GM12878 (cell line): ENCODE data around the gene PPP1R27. TPM values are rescaled to one million over a fixed set of nuclear protein-coding genes. Genes with fewer than 3 reads are reported as not detected.

Source experiments
- ATAC-seq: fragments of 200-7000 bp; cut with Tn5 transposase; 3 replicates; pipeline ENCODE4 v1.9.1; 2020; ENCODE audit warnings: mild to moderate bottlenecking, moderate library complexity
- BruUV-seq: library from RNA; stranded (reverse); fragments of 400-500 nt; replicated peaks from 2 replicates; lab custom pipeline; 2021; lab: Mats Ljungman, UMichigan
- CTCF ChIA-PET: fragments of 300-600 bp; sonication (Branson Sonifier 250); formaldehyde crosslinking; extraction: SDS; loops from one replicate; lab custom pipeline; 2021; ENCODE audit warnings: inconsistent platforms; lab: Yijun Ruan, JAX
- POLR2A ChIA-PET: fragments of 350-600 bp; formaldehyde crosslinking; extraction: SDS; loops from one replicate; lab custom pipeline; 2021; ENCODE audit warnings: inconsistent platforms; lab: Charles Lee
- RAD21 ChIA-PET: fragments of 300-600 bp; sonication (Branson Sonifier 250); formaldehyde crosslinking; loops from one replicate; lab custom pipeline; 2023; ENCODE audit warnings: antibody characterized with exemption; ENCODE audit not compliant: unreplicated experiment; lab: Charles Lee
- SMC1A ChIA-PET: fragments of 300-600 bp; sonication (Branson Sonifier 250); formaldehyde crosslinking; loops from one replicate; lab custom pipeline; 2023; ENCODE audit not compliant: unreplicated experiment, uncharacterized antibody; lab: Charles Lee
- DNase-seq: peaks from one replicate; pipeline ENCODE4 v3.0.0-alpha.2; 2011; ENCODE audit warnings: low read depth, low spot score
- FAIRE-seq: peaks from 3 replicates; lab custom pipeline; 2011; peaks lifted over from hg19 to GRCh38; lab: Jason Lieb, UNC
- H2AFZ ChIP-seq: 2 replicates; pipeline ENCODE4 v1.6.0; 2011; ENCODE audit warnings: low read depth, low read length, control low read depth; ENCODE audit not compliant: control insufficient read depth
- H3K27ac ChIP-seq: 2 replicates; pipeline ENCODE4 v1.5.1; 2011; ENCODE audit warnings: control low read depth; ENCODE audit not compliant: control insufficient read depth, insufficient read depth
- H3K27me3 ChIP-seq, 2 experiments: replicated peaks in 1 of 2; 2 replicates each; pipeline versions ENCODE4 v1.6.0 to v1.6.1; 2011; ENCODE audit warnings: low read length in 1 of 2; ENCODE audit not compliant: control insufficient read depth in 2 of 2, insufficient read depth in 2 of 2
- H3K36me3 ChIP-seq, 2 experiments: 2 replicates each; pipeline ENCODE4 v1.5.1; 2011; ENCODE audit warnings: low read length in 1 of 2; ENCODE audit not compliant: control insufficient read depth in 2 of 2, insufficient read depth in 2 of 2
- H3K4me1 ChIP-seq: 2 replicates; pipeline ENCODE4 v1.6.1; 2011; ENCODE audit warnings: mild to moderate bottlenecking, low read length, moderate library complexity, mixed read lengths; ENCODE audit not compliant: control insufficient read depth, insufficient read depth
- H3K4me2 ChIP-seq: 2 replicates; pipeline ENCODE4 v1.6.0; 2011; ENCODE audit warnings: control low read depth; ENCODE audit not compliant: control insufficient read depth, insufficient read depth
- H3K4me3 ChIP-seq: fragments of 200-600 bp; sonication (generic); 2 replicates; pipeline ENCODE4 v1.5.1; 2016
- H3K79me2 ChIP-seq: 2 replicates; pipeline ENCODE4 v1.6.0; 2011; ENCODE audit warnings: low read length; ENCODE audit not compliant: control insufficient read depth, insufficient read depth
- H3K9ac ChIP-seq: 2 replicates; pipeline ENCODE4 v1.8.0; 2011; ENCODE audit warnings: low read length, control low read depth, mixed read lengths; ENCODE audit not compliant: control insufficient read depth, insufficient read depth
- H3K9me3 ChIP-seq: replicated peaks from 3 replicates; pipeline ENCODE4 v1.5.1; 2011; ENCODE audit warnings: mild to moderate bottlenecking, low read length; ENCODE audit not compliant: control insufficient read depth, insufficient read depth
- H4K20me1 ChIP-seq: 2 replicates; pipeline ENCODE4 v1.6.0; 2011; ENCODE audit not compliant: control insufficient read depth, insufficient read depth
- CEBPZ ChIP-seq: fragments of 150-350 bp; IDR thresholded peaks from 2 replicates; pipeline ENCODE4 v1.6.1; 2016; ENCODE audit warnings: low read depth, low read length
- CREB1 ChIP-seq: IDR thresholded peaks from 2 replicates; pipeline ENCODE4 v1.6.1; 2012; ENCODE audit warnings: low read depth, mild to moderate bottlenecking, inconsistent platforms
- ETV6 ChIP-seq, 2 experiments: fragments of 450-650 bp in 1 of 2; IDR thresholded peaks in 1 of 2; conservative IDR thresholded peaks in 1 of 2; 2 replicates each; pipeline ENCODE4 v1.6.1; 2014; ENCODE audit warnings: antibody characterized with exemption in 1 of 2, borderline replicate concordance in 1 of 2, low read depth in 1 of 2, mild to moderate bottlenecking in 1 of 2, moderate library complexity in 1 of 2
- IRF4 ChIP-seq: IDR thresholded peaks from 2 replicates; pipeline ENCODE4 v1.6.1; 2011; ENCODE audit warnings: low read depth, low read length
- KDM1A ChIP-seq: fragments of 200-600 bp; sonication (generic); IDR thresholded peaks from 2 replicates; pipeline ENCODE4 v1.6.1; 2016; ENCODE audit warnings: borderline replicate concordance
- LARP7 ChIP-seq: fragments of 450-650 bp; IDR thresholded peaks from 2 replicates; pipeline ENCODE4 v1.6.1; 2017; ENCODE audit warnings: mild to moderate bottlenecking
- MAX ChIP-seq: IDR thresholded peaks from 2 replicates; pipeline ENCODE4 v1.6.1; 2012; ENCODE audit warnings: low read depth, low read length, improper control_type of control experiment
- MTA2 ChIP-seq: fragments of 450-650 bp; IDR thresholded peaks from 2 replicates; pipeline ENCODE4 v1.6.1; 2016; ENCODE audit warnings: low read depth, mild to moderate bottlenecking, moderate library complexity
- MYB ChIP-seq: fragments of 150-350 bp; IDR thresholded peaks from 2 replicates; pipeline ENCODE4 v1.6.1; 2014; ENCODE audit warnings: mild to moderate bottlenecking, low read depth, low read length, borderline replicate concordance
- NBN ChIP-seq: fragments of 450-650 bp; IDR thresholded peaks from 2 replicates; pipeline ENCODE4 v1.6.1; 2016
- NFIC ChIP-seq: IDR thresholded peaks from 2 replicates; pipeline ENCODE4 v1.6.1; 2012; ENCODE audit warnings: low read depth, mild to moderate bottlenecking, inconsistent platforms, low read length, moderate library complexity
- NFXL1 ChIP-seq: fragments of 450-650 bp; IDR thresholded peaks from 2 replicates; pipeline ENCODE4 v1.6.1; 2017; ENCODE audit warnings: antibody characterized with exemption, mild to moderate bottlenecking, borderline replicate concordance
- NR2C1 ChIP-seq: fragments of 450-650 bp; IDR thresholded peaks from 2 replicates; pipeline ENCODE4 v1.6.1; 2017; ENCODE audit warnings: antibody characterized with exemption, mild to moderate bottlenecking, moderate library complexity
- POLR2A ChIP-seq: IDR thresholded peaks from 2 replicates; pipeline ENCODE4 v1.6.1; 2011; ENCODE audit warnings: low read depth, mild to moderate bottlenecking, low read length
- RFX5 ChIP-seq: IDR thresholded peaks from 2 replicates; pipeline ENCODE4 v1.6.1; 2011; ENCODE audit warnings: low read depth, low read length, improper control_type of control experiment
- SKIL ChIP-seq: fragments of 450-650 bp; IDR thresholded peaks from 2 replicates; pipeline ENCODE4 v1.6.1; 2017; ENCODE audit warnings: mild to moderate bottlenecking, low read depth, inconsistent platforms; ENCODE audit not compliant: poor library complexity, severe bottlenecking
- SRF ChIP-seq, 2 experiments: IDR thresholded peaks; 2 replicates each; pipeline ENCODE4 v1.6.1; 2011; ENCODE audit warnings: low read depth in 2 of 2, low read length in 2 of 2, mild to moderate bottlenecking in 1 of 2, moderate library complexity in 1 of 2
- ZNF24 ChIP-seq: fragments of 450-650 bp; IDR thresholded peaks from 2 replicates; pipeline ENCODE4 v1.6.1; 2017; ENCODE audit warnings: antibody characterized with exemption, mild to moderate bottlenecking
- WGBS: methylation state at CpG from one replicate; pipeline ENCODE4 v1.1.6; 2016; ENCODE audit warnings: low lambda C conversion rate; ENCODE audit not compliant: insufficient replicate concordance, insufficient coverage; ENCODE audit errors: missing lambda C conversion rate; 5-methylcytosine and 5-hydroxymethylcytosine counted together
- in situ Hi-C: fragments of 300-500 bp; cut with MboI; formaldehyde crosslinking; loops from 9 replicates; pipeline ENCODE4 v1.14.3; 2018; ENCODE audit warnings: mixed read lengths
- intact Hi-C: fragments of 100-400 bp; cut with micrococcal nuclease; formaldehyde crosslinking; loops from one replicate; pipeline ENCODE4 v1.14.2; 2022; ENCODE audit not compliant: unreplicated experiment
- polyA plus RNA-seq, 11 experiments: library from polyadenylated mRNA; depleted of rRNA in 4 of 11; unstranded in 6 of 11; stranded (reverse) in 5 of 11; fragments of >200 nt; fragmentation: Nextera tagmentation in 4 of 11; fragmentation: Illumina TruSeq in 1 of 11; extraction: Ambion mirVana in 4 of 11; extraction: Trizol in 1 of 11; gene quantifications; 1 replicate in 1 of 11; 2 replicates in 10 of 11; pipeline versions ENCODE4 v1.2.1 to v1.2.3, GENCODE V29; 2011 to 2016; ENCODE audit warnings: inconsistent platforms in 2 of 11, missing spikeins in 2 of 11, low read depth in 1 of 11
- total RNA-seq, 4 experiments: library from RNA; depleted of rRNA in 3 of 4; stranded (reverse); fragments of >200 nt in 3 of 4; fragmentation: Illumina TruSeq in 1 of 4; extraction: Trizol in 1 of 4; gene quantifications; 2 replicates each; pipeline versions ENCODE4 v1.2.1 to v1.2.3, GENCODE V29; 2013 to 2021

Gene PPP1R27
- total and polyA plus RNA-seq, 10 of the 15 experiments (the other 5 are each of a cell fraction or from before 2014, with no cell fraction given), result 0.17 to 1.6 (median 0.49) TPM; not detected in 3

- ChIA-PET CTCF (interaction anchor here (1.1 to 2.4 kb wide), 5 partner anchors 11 to 150 kb away, joined by 3 to 7 read pairs (median 4); partner anchors contain the start of gene P4HB), POLR2A (interaction anchor here (0.7 to 3.5 kb wide), 10 partner anchors 10 to 57 kb away, joined by 4 to 26 read pairs (median 5); partner anchors contain the start of genes ALYREF, ANAPC11 and SIRT7), RAD21 (no interaction called here), SMC1A (interaction anchor here (1.6 to 1.8 kb wide), 2 partner anchors 8 to 10 kb away, joined by 5 read pairs; no protein-coding TSS in a partner anchor)
- BruUV-seq, result TSS peak; percentile 93
- Histone ChIP-seq H3K9me3 (no peaks in the 10 kb centered on the region), H3K36me3 (peaks cover 0 to 23% of the 10 kb centered on the region in 2 experiments; a peak in 2 of 4 replicates), H3K9ac (peak overlapping the region; percentile 97), H3K27ac (peak overlapping the region; percentile 98), H4K20me1 (0 out of 2 replicates have a peak, but pooled peaks cover 1% of the 10 kb centered on the region), H3K79me2 (peaks cover 37% of the 10 kb centered on the region), H3K4me2 (peak overlapping the region; percentile 96), H3K4me3 (peak overlapping the region; percentile 73), H2AFZ (peak overlapping the region; percentile 69), H3K4me1 (0 out of 2 replicates have a peak, but pooled peaks cover 6% of the 10 kb centered on the region), H3K27me3 (no peaks in the 10 kb centered on the region)
- under 1% methylated on average over 84 of the region's 86 CpGs for WGBS
- in situ Hi-C loops (no loop called here), intact Hi-C loops (loop anchor here (2.0 to 5.0 kb wide), 2 partner anchors 19 to 56 kb away; partner anchors contain the start of genes ALYREF, ANAPC11 and MAFG)
- DNase-seq (peak; percentile 53), FAIRE-seq (peak; percentile 80), ATAC-seq (peak; percentile 30)
- TF ChIP-seq KDM1A (no peak), NFXL1 (peak; percentile 80; the same call in 1 of the 2 replicates), CREB1 (peak; percentile 85; the same call in 1 of the 2 replicates), IRF4 (no peak), POLR2A (peak; percentile 71; the same call in 1 of the 2 replicates), MTA2 (no peak), SRF (IDR thresholded peaks at IDR 0.05; ENCODE audit: low read depth in 2 of 2, low read length in 2 of 2) (no peak), RFX5 (no peak), NR2C1 (peak; percentile 80), NFIC (no peak), NBN (0 out of 2 replicates have a peak, but pooled peaks have one; percentile 54), MAX (peak; percentile 91), CEBPZ (no peak), LARP7 (peak; percentile 100), ETV6 (conservative IDR thresholded peaks at IDR 0.05 in 1 of 2, IDR thresholded peaks at IDR 0.05 in 1 of 2; ENCODE audit: borderline replicate concordance in 1 of 2, low read depth in 1 of 2) (no peak), ZNF24 (peak; percentile 52; the same call in 1 of the 2 replicates), SKIL (no peak), MYB (no peak)
Observed at GRCh38 chr17:81871387-81872230, 36.8 kb upstream of the PPP1R27 start.
